Left colon (tissue), 2 donors: ENCODE results near the gene HOMER2. TPM values are rescaled to one million over a fixed set of nuclear protein-coding genes. Genes with fewer than 3 reads are reported as not detected.
"Not testable (repeated sequence)": the region's sequence is repeated elsewhere in the genome, so short reads cannot be mapped to it uniquely, and the experiment has no call there.

Experiments
- ATAC-seq: fragments of 200-7000 bp; cut with Tn5 transposase; one replicate; pipeline ENCODE4 v1.9.1; 2020; ENCODE audit warnings: mild to moderate bottlenecking, moderate library complexity
- DNase-seq, 2 donors: peaks; one replicate each; pipeline ENCODE4 v3.0.0-alpha.2; 2020
- intact Hi-C, 2 donors: fragments of 100-400 bp; cut with DNase I in 1 of 2; cut with micrococcal nuclease in 1 of 2; formaldehyde crosslinking; loops; one replicate each; pipeline versions ENCODE4 v1.11.2 to v1.14.0; 2022; cut with DNase I, micrococcal nuclease
- total RNA-seq, 2 donors: library from RNA; stranded (reverse); fragmentation: NEBNext Ultra II Directional; extraction: Animal tissue kit (Norgen Biotek cat#: 25700); gene quantifications; one replicate each; pipeline ENCODE4 v1.2.1, GENCODE V29; 2021
- donor health status: DM: no; HTN: no; CAD: no.
- donor health status: DM: yes; HTN: yes; CAD: no.

HOMER2 gene
- total RNA-seq, 2 donors from 2014 or later: 2.0 to 2.1 TPM

DNA sequence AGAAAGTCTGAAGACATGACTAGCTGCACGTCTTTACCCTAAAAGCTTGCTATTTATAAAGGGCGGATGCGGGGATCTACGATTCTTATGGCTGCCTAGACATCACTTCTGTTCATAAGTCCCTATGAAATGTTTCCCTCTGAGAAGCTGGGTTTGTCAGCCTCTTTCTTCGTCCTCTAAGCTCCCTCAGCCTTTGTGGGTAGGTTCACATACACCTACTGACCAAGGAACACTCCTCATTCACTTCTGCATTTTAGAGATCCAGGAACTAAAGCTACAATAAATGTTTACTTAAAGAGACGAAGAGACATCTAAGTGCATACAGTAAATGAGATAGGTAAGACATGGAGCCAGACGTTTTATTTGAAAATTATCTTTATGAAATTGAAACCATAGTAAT lies 16.8 kb upstream of the HOMER2 start:
- ATAC-seq (no peak), DNase-seq (no peak)
- intact Hi-C loops: no loop called here

DNA sequence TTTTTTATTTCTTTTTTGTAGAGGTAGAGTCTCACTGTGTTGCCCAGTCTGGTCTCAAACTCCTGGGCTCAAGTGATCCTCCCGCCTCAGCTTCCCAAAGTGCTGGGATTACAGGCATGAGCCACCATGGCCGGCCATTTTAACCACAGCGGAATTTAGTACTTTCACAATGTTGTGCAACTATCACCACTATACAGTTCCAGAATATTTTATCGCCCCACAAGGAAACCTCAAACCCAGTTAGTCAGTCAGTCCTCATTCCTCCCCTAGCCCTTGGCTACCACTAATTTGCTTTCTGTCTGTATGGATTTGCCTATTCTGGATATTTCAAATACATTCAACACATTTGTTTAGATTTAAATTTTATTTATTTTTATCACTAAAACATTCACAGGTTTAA lies 15.5 kb upstream of the HOMER2 start:
- intact Hi-C loops: no loop called here
- no peak for ATAC-seq

DNA sequence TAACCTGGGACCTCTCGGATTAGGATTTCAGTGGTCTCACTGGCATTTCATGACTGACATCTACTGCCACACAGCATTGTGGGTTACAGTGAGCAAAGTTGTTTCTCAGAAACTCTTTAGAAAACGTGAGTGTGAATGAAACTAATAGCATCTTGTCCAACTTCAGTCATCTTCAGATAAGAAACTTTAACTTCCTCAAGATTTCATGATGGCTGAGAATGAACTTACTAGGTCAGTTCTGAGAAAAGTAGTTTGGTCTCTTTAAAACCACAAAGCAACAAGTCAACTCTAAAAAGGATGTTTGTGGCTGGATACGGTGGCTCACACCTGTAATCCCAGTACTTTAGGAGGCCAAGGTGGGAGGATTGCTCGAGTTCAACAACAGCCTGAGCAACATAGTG lies 14.2 kb upstream of the HOMER2 start:
- intact Hi-C loops: no loop called here
- DNase-seq (no peak), ATAC-seq (no peak)

More for the DNA sequence above, 15.5 kb upstream of the HOMER2 start:
- DNase-seq: no peak

DNA sequence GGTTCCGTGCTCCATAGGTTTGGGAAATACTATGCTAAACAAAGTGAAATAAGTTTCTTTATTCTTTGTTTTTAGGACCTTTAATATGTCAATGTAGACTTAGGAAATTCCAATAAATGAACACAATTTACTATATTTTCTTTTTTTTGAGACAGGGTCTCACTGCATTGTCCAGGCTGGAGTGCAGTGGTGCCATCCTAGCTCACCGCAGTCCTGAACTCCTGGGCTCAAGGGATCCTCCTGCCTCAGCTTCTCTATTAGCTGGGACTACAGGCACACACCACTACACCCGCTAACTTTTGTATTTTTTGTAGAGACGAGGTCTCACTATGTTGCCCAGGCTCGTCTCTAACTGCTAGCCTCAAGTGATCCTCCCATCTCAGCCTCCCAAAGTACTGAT lies 12.4 kb upstream of the HOMER2 start:
- intact Hi-C loops: no loop called here
- ATAC-seq: no peak
- no peak for DNase-seq

GRCh38 chr15:82963471-82964341 lies 11.2 kb upstream of the HOMER2 start:
- intact Hi-C loops: no loop called here
- ATAC-seq (no peak), DNase-seq (no peak)

DNA sequence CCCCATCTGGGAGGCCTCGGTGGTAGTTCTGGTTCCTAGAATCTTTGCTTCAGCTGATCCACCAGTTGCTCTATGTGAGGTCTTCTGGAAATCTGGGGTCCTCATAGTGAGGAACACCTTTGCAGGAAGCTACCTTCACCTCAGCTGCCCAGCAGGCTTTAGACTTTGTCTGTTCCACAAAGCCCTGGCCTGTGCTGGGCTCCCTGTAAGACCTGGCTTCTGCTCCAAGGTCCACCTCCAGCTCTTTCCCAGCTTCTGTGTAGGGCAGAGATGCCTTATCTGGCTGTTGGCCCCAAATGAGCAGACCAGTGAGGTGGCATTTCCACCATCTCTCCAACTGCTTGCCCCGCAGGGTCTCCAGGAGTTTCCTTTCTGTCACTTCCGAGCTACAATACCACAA lies 8.2 kb upstream of the HOMER2 start:
- intact Hi-C loops: no loop called here
- DNase-seq: no peak
- ATAC-seq: no peak

DNA sequence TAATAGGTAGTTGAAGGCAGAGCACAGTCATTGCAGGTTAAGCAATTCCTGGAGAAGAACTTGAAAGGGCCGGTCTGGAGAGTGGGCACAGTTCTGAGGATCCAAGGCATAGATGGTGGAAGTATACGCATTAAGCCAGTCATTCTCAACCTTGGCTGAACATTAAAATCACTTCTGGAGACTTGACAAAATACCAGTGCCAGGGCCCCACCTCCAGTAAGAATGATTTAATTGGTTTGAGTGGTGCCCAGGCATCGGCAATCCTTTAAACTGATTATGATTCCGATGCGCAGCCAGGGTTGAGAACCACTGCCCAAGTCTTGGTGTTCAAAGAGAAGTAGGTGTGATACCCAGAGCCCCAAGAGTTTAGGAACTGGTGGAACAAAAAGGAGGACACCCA lies 6.9 kb upstream of the HOMER2 start:
- no peak for DNase-seq
- ATAC-seq: no peak
- intact Hi-C loops: no loop called here

- intact Hi-C loops: no loop called here
- no peak for ATAC-seq
- DNase-seq: no peak
Observed at GRCh38 chr15:82958638-82959037, 6.1 kb upstream of the HOMER2 start.

DNA sequence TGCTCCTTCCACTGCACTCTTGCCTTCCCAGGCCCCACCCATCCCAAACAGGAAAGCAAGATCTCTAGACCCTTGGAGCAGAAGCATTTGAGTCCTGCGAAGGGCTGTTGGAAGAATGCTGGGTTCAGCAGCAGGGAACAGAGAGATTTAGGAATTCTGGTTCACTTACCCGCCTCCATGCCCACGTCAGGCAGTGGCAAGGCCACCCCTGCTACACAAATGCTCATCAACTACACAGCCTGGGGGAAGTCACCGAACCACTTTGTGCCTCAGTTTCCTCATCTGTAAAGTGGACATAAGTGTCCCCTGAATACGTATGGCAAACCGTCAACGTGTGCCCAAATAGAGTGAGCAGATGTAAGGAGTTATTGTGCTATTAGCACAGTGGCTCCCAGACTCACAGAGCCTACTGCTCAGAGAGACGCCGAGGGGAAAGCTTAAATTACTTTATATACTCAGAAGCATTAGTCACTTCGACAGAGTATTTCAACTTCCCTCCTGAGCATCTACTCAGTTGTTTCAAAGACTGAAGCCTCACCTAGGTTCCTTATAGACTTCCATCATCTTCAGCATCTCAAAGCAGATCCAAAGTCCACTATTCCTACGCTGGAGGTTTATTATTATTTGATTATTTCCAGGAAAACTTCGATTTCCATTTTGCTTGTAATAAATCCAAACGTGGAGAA lies 905 bp downstream of the HOMER2 start:
- ATAC-seq (no peak), DNase-seq (no peak)
- intact Hi-C loops: no loop called here

DNA sequence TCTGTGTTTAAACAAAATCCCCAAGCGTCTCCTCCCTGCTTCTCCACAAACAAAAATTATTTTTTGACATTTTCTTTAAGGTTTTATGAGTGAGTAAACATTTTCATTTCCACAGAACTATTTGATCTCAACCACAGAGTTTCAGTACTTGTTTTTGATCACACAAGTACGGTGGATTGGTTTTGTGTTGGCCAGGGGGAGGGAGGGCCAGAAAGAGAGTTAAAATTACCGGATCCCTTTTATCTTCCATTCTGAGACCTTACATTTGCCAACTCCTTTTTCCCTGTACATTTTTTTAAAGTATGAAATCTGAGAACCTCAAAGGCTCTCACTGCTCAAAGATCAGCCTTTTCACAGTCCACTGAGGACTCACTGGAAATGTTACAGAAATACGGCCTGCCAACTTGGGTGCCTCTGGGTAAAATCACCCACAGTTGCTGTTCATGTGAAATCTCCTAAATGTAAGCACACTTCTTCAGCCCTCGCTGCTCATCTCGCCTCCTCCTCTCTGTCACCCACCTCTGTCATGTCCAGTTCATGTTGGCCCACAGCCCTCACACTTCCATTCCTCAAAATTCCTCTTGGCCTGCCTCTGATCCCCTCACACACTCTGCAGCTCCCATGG lies 1.7 kb downstream of the HOMER2 start:
- intact Hi-C loops: no loop called here
- ATAC-seq: no peak
- DNase-seq: no peak

DNA sequence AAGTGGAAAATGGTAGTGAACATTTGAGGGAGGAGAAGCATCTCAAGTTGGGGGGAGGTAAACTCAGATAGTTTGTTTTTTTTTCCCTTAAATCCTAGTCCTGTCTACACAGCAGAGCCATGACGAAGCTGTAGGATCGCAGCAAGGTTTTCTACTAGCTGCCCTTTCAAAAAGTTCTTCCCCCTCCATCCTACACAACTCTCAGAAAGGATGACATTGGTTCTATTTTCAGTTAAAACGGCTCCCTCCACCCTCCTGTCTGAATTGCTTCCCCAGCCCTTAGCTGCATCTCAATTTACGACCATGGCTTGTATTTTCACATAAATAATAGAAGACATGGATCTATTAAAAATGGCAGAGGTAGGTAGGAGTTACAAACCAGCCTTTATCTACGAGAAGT lies 2.2 kb downstream of the HOMER2 start:
- no peak for ATAC-seq
- no peak for DNase-seq
- intact Hi-C loops: no loop called here

DNA sequence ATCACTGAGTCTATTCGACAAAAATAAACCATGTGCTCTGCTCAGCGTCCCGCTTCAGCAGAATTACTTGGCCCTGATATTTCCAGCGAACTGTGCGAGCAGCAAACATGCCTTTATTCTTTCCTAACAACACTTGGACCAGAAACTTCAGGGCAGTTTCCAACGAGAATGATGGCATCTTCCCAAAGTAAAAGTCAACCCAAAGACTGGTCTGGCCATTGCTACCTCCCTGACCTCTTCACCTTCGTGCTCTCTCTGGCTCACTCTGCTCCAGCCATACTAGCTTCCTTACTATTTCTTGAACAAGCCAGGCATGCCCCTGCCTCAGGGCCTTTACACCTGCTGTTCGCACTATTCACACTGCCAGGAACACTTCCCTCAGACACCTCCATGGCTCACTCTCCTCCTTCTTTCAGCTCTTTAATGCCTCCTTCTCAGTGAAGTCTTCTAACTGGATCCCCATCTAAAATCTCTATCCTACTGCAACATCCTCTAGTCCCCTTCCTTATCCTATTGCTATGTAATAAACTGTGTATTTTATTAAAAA lies 6.3 kb downstream of the HOMER2 start:
- ATAC-seq: no peak
- no peak for DNase-seq
- intact Hi-C loops: no loop called here

DNA sequence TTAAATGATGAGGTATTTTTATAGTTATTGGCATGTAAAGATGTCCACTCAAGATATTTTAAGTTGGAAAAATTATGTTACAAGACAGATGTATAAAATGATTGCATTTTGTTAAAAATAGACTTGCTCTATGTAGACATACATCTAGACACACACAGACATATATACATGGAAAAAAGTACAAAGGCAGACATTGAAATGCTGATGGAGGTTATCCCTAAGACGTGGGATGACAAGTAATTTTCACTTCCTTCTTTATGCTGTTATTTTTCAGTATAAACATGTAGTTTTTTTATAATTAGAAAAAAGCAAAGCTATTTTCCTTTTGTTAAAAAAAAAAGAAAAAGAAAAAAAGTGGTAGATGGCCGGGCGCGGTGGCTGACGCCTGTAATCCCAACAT lies 7.2 kb downstream of the HOMER2 start:
- intact Hi-C loops: no loop called here
- no peak for DNase-seq
- ATAC-seq: no peak

DNA sequence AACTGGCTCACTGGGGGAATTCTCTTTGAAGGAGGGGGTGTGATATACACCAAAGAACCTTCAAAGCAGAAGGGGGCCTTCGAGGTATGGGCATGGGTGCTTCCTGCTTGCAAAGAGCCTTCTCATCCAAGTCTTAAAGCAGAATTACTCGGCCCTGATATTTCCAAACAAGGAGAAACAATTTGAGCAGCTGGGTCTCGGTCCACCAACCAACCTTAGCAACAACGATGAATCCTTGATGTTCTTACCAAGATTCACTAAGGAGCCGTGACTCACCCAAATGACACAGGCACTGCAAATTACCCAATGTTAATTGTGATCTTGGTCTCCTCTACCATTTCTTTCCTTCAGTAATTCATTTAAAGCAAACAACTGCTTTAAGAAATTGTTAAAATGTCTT lies 7.7 kb downstream of the HOMER2 start:
- DNase-seq (no peak), ATAC-seq (no peak)
- intact Hi-C loops: no loop called here

DNA sequence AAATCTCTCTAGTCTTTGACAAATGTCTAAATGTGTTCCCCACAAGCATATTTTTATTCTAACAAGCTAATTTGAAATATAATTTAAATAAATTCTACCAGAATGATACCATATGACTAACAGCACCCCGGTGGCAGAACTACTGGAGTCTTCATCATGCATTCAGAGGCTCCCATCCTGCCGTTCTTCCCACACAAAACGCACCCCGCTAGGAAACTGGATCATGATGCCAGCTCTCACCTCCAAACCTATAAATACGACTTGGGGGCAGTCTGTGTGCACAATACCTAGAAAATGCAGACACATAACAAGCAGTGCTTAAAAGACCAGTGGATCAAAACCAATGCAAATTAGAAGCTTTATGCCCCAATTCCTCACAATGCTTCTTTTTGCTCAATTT lies 8.5 kb downstream of the HOMER2 start:
- ATAC-seq: no peak
- DNase-seq: no peak
- intact Hi-C loops: no loop called here

GRCh38 chr15:82943176-82943575 lies 9.3 kb downstream of the HOMER2 start:
- ATAC-seq: no peak
- intact Hi-C loops: no loop called here
- DNase-seq: no peak

GRCh38 chr15:82942691-82943090 lies 9.8 kb downstream of the HOMER2 start:
- no peak for ATAC-seq
- no peak for DNase-seq
- intact Hi-C loops: no loop called here

- DNase-seq, intact Hi-C loops, ATAC-seq: not testable (repeated sequence)
Observed at GRCh38 chr15:82939678-82940077, 12.8 kb downstream of the HOMER2 start.

DNA sequence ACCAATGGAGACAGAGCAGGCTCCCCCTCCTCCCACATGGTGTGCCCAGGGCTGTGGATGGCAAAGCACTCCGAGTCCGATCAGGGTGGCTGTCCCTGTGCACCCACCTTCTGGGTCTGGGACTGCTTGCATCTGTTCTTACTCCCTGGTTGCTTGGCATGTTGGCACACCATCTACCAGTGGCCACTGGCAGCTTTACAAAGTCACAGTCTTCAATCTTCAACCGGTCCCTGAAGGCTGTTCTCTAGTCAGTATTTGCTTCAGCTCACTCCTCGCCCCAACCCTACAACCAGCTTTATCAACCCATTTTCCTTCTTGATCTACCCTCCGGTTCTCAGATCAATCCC lies 14.8 kb downstream of the HOMER2 start:
- intact Hi-C loops: no loop called here
- ATAC-seq: no peak
- no peak for DNase-seq
